Neural progenitor cell (in vitro differentiated cells): ENCODE measurements around the gene ATP6V1A. TPM values are rescaled to one million over a fixed set of nuclear protein-coding genes. Genes with fewer than 3 reads are reported as not detected.

Source experiments
- DNase-seq: peaks from one replicate; pipeline ENCODE4 v3.0.0-alpha.2; 2016; ENCODE audit warnings: low spot score
- H2AFZ ChIP-seq: fragments of 200-600 bp; sonication (generic); replicated peaks from 2 replicates; pipeline ENCODE4 v1.6.1; 2016; ENCODE audit warnings: antibody characterized with exemption
- H3F3A ChIP-seq: fragments of 200-600 bp; sonication (generic); 2 replicates; pipeline ENCODE4 v1.6.1; 2016; ENCODE audit warnings: antibody characterized with exemption, low read depth
- H3K27ac ChIP-seq: fragments of 200-600 bp; sonication (generic); 2 replicates; pipeline ENCODE4 v1.5.1; 2016; ENCODE audit warnings: mild to moderate bottlenecking
- H3K27me3 ChIP-seq: fragments of 200-600 bp; sonication (generic); 2 replicates; pipeline ENCODE4 v1.6.1; 2016; ENCODE audit warnings: mild to moderate bottlenecking, moderate library complexity
- H3K36me3 ChIP-seq: fragments of 200-600 bp; sonication (generic); 2 replicates; pipeline ENCODE4 v1.5.1; 2016
- H3K4me1 ChIP-seq: fragments of 200-600 bp; sonication (generic); 2 replicates; pipeline ENCODE4 v1.6.1; 2016; ENCODE audit warnings: mixed run types
- H3K4me2 ChIP-seq: fragments of 200-600 bp; sonication (generic); 2 replicates; pipeline ENCODE4 v1.6.1; 2016
- H3K4me3 ChIP-seq: fragments of 200-600 bp; sonication (generic); 2 replicates; pipeline ENCODE4 v1.5.1; 2016
- H3K79me2 ChIP-seq: fragments of 200-600 bp; sonication (generic); 2 replicates; pipeline ENCODE4 v1.6.1; 2016; ENCODE audit warnings: low read depth
- H3K9ac ChIP-seq: fragments of 200-600 bp; sonication (generic); 2 replicates; pipeline ENCODE4 v1.6.1; 2016
- H3K9me3 ChIP-seq: fragments of 200-600 bp; sonication (generic); 2 replicates; pipeline ENCODE4 v1.5.1; 2016; ENCODE audit warnings: low read depth
- H4K20me1 ChIP-seq: fragments of 200-600 bp; sonication (generic); 2 replicates; pipeline ENCODE4 v1.6.1; 2016; ENCODE audit warnings: low read depth
- H3K27ac Mint-ChIP-seq: 3 replicates; pipeline ENCODE4 v1.8.0; 2021; ENCODE audit warnings: mixed read lengths
- H3K27me3 Mint-ChIP-seq: 2 replicates; pipeline ENCODE4 v1.8.0; 2022; ENCODE audit warnings: low read depth, mild to moderate bottlenecking, inconsistent platforms, moderate library complexity, mixed read lengths; ENCODE audit not compliant: insufficient read depth
- H3K36me3 Mint-ChIP-seq: 3 replicates; pipeline ENCODE4 v1.8.0; 2021; ENCODE audit warnings: mixed read lengths
- H3K4me1 Mint-ChIP-seq: 3 replicates; pipeline ENCODE4 v1.8.0; 2021; ENCODE audit warnings: mixed read lengths
- H3K4me3 Mint-ChIP-seq: 3 replicates; pipeline ENCODE4 v1.8.0; 2021; ENCODE audit warnings: mild to moderate bottlenecking, moderate library complexity, mixed read lengths
- H3K9me3 Mint-ChIP-seq: 3 replicates; pipeline ENCODE4 v1.8.0; 2020; ENCODE audit warnings: mixed read lengths
- CTCF ChIP-seq: fragments of 200-600 bp; sonication (generic); IDR thresholded peaks from 2 replicates; pipeline ENCODE4 v1.5.1; 2017; ENCODE audit warnings: antibody characterized with exemption, mild to moderate bottlenecking
- EZH2 ChIP-seq: fragments of 200-600 bp; sonication (generic); IDR thresholded peaks from 2 replicates; pipeline ENCODE4 v1.6.1; 2017; ENCODE audit warnings: antibody characterized with exemption, mild to moderate bottlenecking, moderate library complexity
- EZH2phosphoT487 ChIP-seq: fragments of 200-600 bp; sonication (generic); IDR thresholded peaks from 2 replicates; pipeline ENCODE4 v1.6.1; 2017; ENCODE audit warnings: antibody characterized with exemption
- total RNA-seq: library from RNA; depleted of rRNA; stranded (reverse); fragments of >200 nt; gene quantifications from 2 replicates; pipeline ENCODE4 v1.2.3, GENCODE V29; 2015; ENCODE audit warnings: low replicate concordance

Gene ATP6V1A
- total RNA-seq, 1 donor from 2014 or later: 115 TPM

GRCh38 chr3:113758389-113759024, 11.7 kb downstream of the ATP6V1A start:
- Histone ChIP-seq H4K20me1 (no peaks in the 10 kb centered on the region), H3K4me2 (no peak overlapping the region), H3K4me3 (no peak overlapping the region), H3K79me2 (peaks cover 49% of the 10 kb centered on the region), H3K9me3 (peaks cover 7% of the 10 kb centered on the region), H3K9ac (no peak overlapping the region), H3K36me3 (peaks cover 6% of the 10 kb centered on the region), H3K27me3 (no peaks in the 10 kb centered on the region), H3K27ac (no peak overlapping the region), H2AFZ (no peak overlapping the region), H3F3A (peaks cover under 1% of the 10 kb centered on the region), H3K4me1 (no peaks in the 10 kb centered on the region)
- TF ChIP-seq CTCF (no peak), EZH2 (no peak), EZH2phosphoT487 (no peak)
- H3K9me3 Mint-ChIP-seq: peaks cover 7% of the 10 kb centered on the region
- peaks cover 8% of the 10 kb centered on the region for H3K36me3 Mint-ChIP-seq
- peaks cover 3% of the 10 kb centered on the region for H3K4me1 Mint-ChIP-seq
- no peak overlapping the region for H3K4me3 Mint-ChIP-seq
- no peak for DNase-seq
- no peak overlapping the region for H3K27ac Mint-ChIP-seq
- peaks cover 2% of the 10 kb centered on the region for H3K27me3 Mint-ChIP-seq

GRCh38 chr3:113764698-113765097, 17.9 kb downstream of the ATP6V1A start:
- Histone ChIP-seq H3K79me2 (peaks cover 19% of the 10 kb centered on the region), H3K36me3 (no peaks in the 10 kb centered on the region), H4K20me1 (peaks cover 5% of the 10 kb centered on the region), H3F3A (no peaks in the 10 kb centered on the region), H3K9ac (no peak overlapping the region), H3K4me1 (no peaks in the 10 kb centered on the region), H3K9me3 (no peaks in the 10 kb centered on the region), H3K4me3 (no peak overlapping the region), H2AFZ (no peak overlapping the region), H3K27me3 (no peaks in the 10 kb centered on the region), H3K4me2 (no peak overlapping the region), H3K27ac (no peak overlapping the region)
- H3K27ac Mint-ChIP-seq: no peak overlapping the region
- H3K27me3 Mint-ChIP-seq: peaks cover 2% of the 10 kb centered on the region
- no peaks in the 10 kb centered on the region for H3K36me3 Mint-ChIP-seq
- no peaks in the 10 kb centered on the region for H3K4me1 Mint-ChIP-seq
- no peak for TF ChIP-seq EZH2
- no peak for TF ChIP-seq EZH2phosphoT487
- no peak for TF ChIP-seq CTCF
- no peaks in the 10 kb centered on the region for H3K9me3 Mint-ChIP-seq
- no peak for DNase-seq
- no peak overlapping the region for H3K4me3 Mint-ChIP-seq

GRCh38 chr3:113769551-113769950, 22.7 kb downstream of the ATP6V1A start:
- H3K27me3 Mint-ChIP-seq: no peaks in the 10 kb centered on the region
- Histone ChIP-seq H2AFZ (no peak overlapping the region), H3K9me3 (no peaks in the 10 kb centered on the region), H3K4me1 (no peaks in the 10 kb centered on the region), H3K79me2 (peaks cover 4% of the 10 kb centered on the region), H3K4me2 (no peak overlapping the region), H3K9ac (no peak overlapping the region), H4K20me1 (peaks cover 5% of the 10 kb centered on the region), H3F3A (no peaks in the 10 kb centered on the region), H3K36me3 (no peaks in the 10 kb centered on the region), H3K4me3 (no peak overlapping the region), H3K27me3 (no peaks in the 10 kb centered on the region), H3K27ac (no peak overlapping the region)
- no peaks in the 10 kb centered on the region for H3K36me3 Mint-ChIP-seq
- H3K27ac Mint-ChIP-seq: no peak overlapping the region
- DNase-seq: no peak
- no peak for TF ChIP-seq CTCF
- no peak for TF ChIP-seq EZH2phosphoT487
- no peak for TF ChIP-seq EZH2
- no peaks in the 10 kb centered on the region for H3K9me3 Mint-ChIP-seq
- H3K4me1 Mint-ChIP-seq: peaks cover 5% of the 10 kb centered on the region
- H3K4me3 Mint-ChIP-seq: no peak overlapping the region
